Mesenchymal stem cell (in vitro differentiated cells and primary cell): ENCODE data around the gene TEX10.
A peak's percentile ranks its signal among the peaks of the same experiment; 100 is the strongest.

Source experiments
- DNase-seq: peaks from one replicate; pipeline ENCODE4 v3.0.0-alpha.2; 2013
- H2AFZ ChIP-seq: one replicate; pipeline ENCODE4 v1.6.1; 2013; ENCODE audit warnings: low read depth, mild to moderate bottlenecking, control low read depth, inconsistent platforms, low read length, moderate library complexity
- H2AK5ac ChIP-seq: 2 replicates; pipeline ENCODE4 v1.6.1; 2013; ENCODE audit warnings: low read length, moderate library complexity, mild to moderate bottlenecking, inconsistent platforms; ENCODE audit not compliant: severe bottlenecking
- H2BK120ac ChIP-seq: one replicate; pipeline ENCODE4 v1.6.1; 2013; ENCODE audit warnings: low read depth, mild to moderate bottlenecking, inconsistent platforms, low read length, moderate library complexity
- H2BK12ac ChIP-seq, 2 experiments: one replicate each; pipeline ENCODE4 v1.6.1; 2013; ENCODE audit warnings: inconsistent platforms in 2 of 2, low read length in 2 of 2, mild to moderate bottlenecking in 2 of 2, moderate library complexity in 2 of 2, control low read depth in 1 of 2
- H2BK15ac ChIP-seq: one replicate; pipeline ENCODE4 v1.6.1; 2013; ENCODE audit warnings: mild to moderate bottlenecking, low read depth, inconsistent platforms; ENCODE audit not compliant: poor library complexity, severe bottlenecking
- H2BK5ac ChIP-seq: 2 replicates; pipeline ENCODE4 v1.6.1; 2013; ENCODE audit warnings: low read depth, mild to moderate bottlenecking, low read length, control low read depth, inconsistent platforms; ENCODE audit not compliant: poor library complexity, severe bottlenecking
- H3K14ac ChIP-seq, 2 experiments: one replicate each; pipeline ENCODE4 v1.6.1; 2013; ENCODE audit warnings: inconsistent platforms in 2 of 2, low read length in 2 of 2, control low read depth in 1 of 2, mild to moderate bottlenecking in 1 of 2, moderate library complexity in 1 of 2
- H3K18ac ChIP-seq, 2 experiments: one replicate each; pipeline ENCODE4 v1.6.1; 2013; ENCODE audit warnings: inconsistent platforms in 2 of 2, low read length in 2 of 2, control low read depth in 1 of 2, low read depth in 1 of 2, mild to moderate bottlenecking in 1 of 2
- H3K23ac ChIP-seq, 2 experiments: one replicate each; pipeline ENCODE4 v1.6.1; 2013; ENCODE audit warnings: inconsistent platforms in 2 of 2, low read length in 2 of 2, mild to moderate bottlenecking in 2 of 2, moderate library complexity in 2 of 2, control low read depth in 1 of 2
- H3K27ac ChIP-seq: 2 replicates; pipeline ENCODE4 v1.5.1; 2013; ENCODE audit warnings: mild to moderate bottlenecking, moderate library complexity, low read length, control low read depth, inconsistent platforms; ENCODE audit not compliant: poor library complexity, severe bottlenecking
- H3K27me3 ChIP-seq, 2 experiments: 2 replicates each; pipeline versions ENCODE4 v1.6.1 to v1.7.0; 2013; ENCODE audit warnings: low read length in 2 of 2, mild to moderate bottlenecking in 2 of 2, moderate library complexity in 2 of 2, control low read depth in 1 of 2, inconsistent platforms in 1 of 2; ENCODE audit not compliant: control insufficient read depth in 1 of 2, insufficient read depth in 1 of 2
- H3K36me3 ChIP-seq, 2 experiments: 2 replicates each; pipeline versions ENCODE4 v1.6.1 to v1.7.0; 2013; ENCODE audit warnings: low read length in 2 of 2, control low read depth in 1 of 2, inconsistent platforms in 1 of 2, low read depth in 1 of 2, mild to moderate bottlenecking in 1 of 2; ENCODE audit not compliant: insufficient read depth in 2 of 2, control insufficient read depth in 1 of 2
- H3K4ac ChIP-seq, 2 experiments: one replicate each; pipeline ENCODE4 v1.6.1; 2013; ENCODE audit warnings: inconsistent platforms in 2 of 2, low read length in 2 of 2, mild to moderate bottlenecking in 2 of 2, moderate library complexity in 2 of 2, control low read depth in 1 of 2, low read depth in 1 of 2
- H3K4me1 ChIP-seq: 2 replicates; pipeline ENCODE4 v1.6.1; 2013; ENCODE audit warnings: low read depth, low read length, control low read depth; ENCODE audit not compliant: control insufficient read depth, insufficient read depth
- H3K4me2 ChIP-seq: 2 replicates; pipeline ENCODE4 v1.6.1; 2013; ENCODE audit warnings: low read length, mild to moderate bottlenecking, inconsistent platforms; ENCODE audit not compliant: poor library complexity, severe bottlenecking
- H3K4me3 ChIP-seq, 2 experiments: 2 replicates each; pipeline versions ENCODE4 v1.5.1 to v1.7.0; 2013; ENCODE audit warnings: low read length in 2 of 2, mild to moderate bottlenecking in 2 of 2, control low read depth in 1 of 2, low read depth in 1 of 2; ENCODE audit not compliant: insufficient read depth in 1 of 2
- H3K79me1 ChIP-seq: replicated peaks from 2 replicates; pipeline ENCODE4 v1.6.1; 2013; ENCODE audit warnings: mild to moderate bottlenecking, control low read depth, low read length, inconsistent platforms; ENCODE audit not compliant: poor library complexity, severe bottlenecking
- H3K9ac ChIP-seq: 2 replicates; pipeline ENCODE4 v1.7.0; 2013; ENCODE audit warnings: mild to moderate bottlenecking, low read length, moderate library complexity
- H3K9me3 ChIP-seq: 2 replicates; pipeline ENCODE4 v1.7.0; 2013; ENCODE audit warnings: mild to moderate bottlenecking, low read length; ENCODE audit not compliant: control insufficient read depth
- H4K8ac ChIP-seq: one replicate; pipeline ENCODE4 v1.6.1; 2013; ENCODE audit warnings: inconsistent platforms, mild to moderate bottlenecking, low read length, moderate library complexity
- H4K91ac ChIP-seq: one replicate; pipeline ENCODE4 v1.6.1; 2013; ENCODE audit warnings: mild to moderate bottlenecking, low read length, inconsistent platforms
- WGBS: methylation state at CpG from one replicate; pipeline ENCODE4 v1.1.7; 2013; ENCODE audit warnings: mixed read lengths; 5-methylcytosine and 5-hydroxymethylcytosine counted together

Gene TEX10

GRCh38 chr9:100357501-100357900 is 4.8 kb upstream of the TEX10 start:
- Histone ChIP-seq H2BK120ac (no peak overlapping the region), H3K27ac (no peak overlapping the region), H4K8ac (no peak overlapping the region), H3K9ac (no peak overlapping the region), H2AK5ac (no peak overlapping the region), H2BK15ac (no peak overlapping the region), H3K79me1 (peaks cover 6% of the 10 kb centered on the region), H3K18ac (no peak overlapping the region), H3K27me3 (no peaks in the 10 kb centered on the region), H4K91ac (no peak overlapping the region), H2BK5ac (no peak overlapping the region), H3K4me3 (no peak overlapping the region), H3K4me2 (no peak overlapping the region), H3K14ac (no peak overlapping the region), H2BK12ac (no peak overlapping the region), H3K36me3 (no peaks in the 10 kb centered on the region), H3K9me3 (no peaks in the 10 kb centered on the region), H3K23ac (no peak overlapping the region), H3K4me1 (no peaks in the 10 kb centered on the region), H2AFZ (no peak overlapping the region), H3K4ac (no peak overlapping the region)
- 73% methylated on average over 1 of the region's 1 CpG for WGBS
- DNase-seq, result no peak

GRCh38 chr9:100355561-100355960 is 2.8 kb upstream of the TEX10 start:
- no peaks in the 10 kb centered on the region for H3K27me3 ChIP-seq
- no peak overlapping the region for H4K91ac ChIP-seq
- no peak overlapping the region for H3K14ac ChIP-seq
- no peaks in the 10 kb centered on the region for H3K9me3 ChIP-seq
- no peak overlapping the region for H2AFZ ChIP-seq
- H3K4ac ChIP-seq, result no peak overlapping the region
- H2BK120ac ChIP-seq, result no peak overlapping the region
- no peak overlapping the region for H3K27ac ChIP-seq
- peaks cover 6% of the 10 kb centered on the region for H3K79me1 ChIP-seq
- peak; percentile 9 for DNase-seq
- no peak overlapping the region for H3K18ac ChIP-seq
- no peaks in the 10 kb centered on the region for H3K4me1 ChIP-seq
- H4K8ac ChIP-seq, result no peak overlapping the region
- H3K9ac ChIP-seq, result no peak overlapping the region
- no peak overlapping the region for H3K4me3 ChIP-seq
- no peak overlapping the region for H3K23ac ChIP-seq
- H2AK5ac ChIP-seq, result no peak overlapping the region
- H2BK5ac ChIP-seq, result no peak overlapping the region
- H2BK15ac ChIP-seq, result no peak overlapping the region
- no peak overlapping the region for H3K4me2 ChIP-seq
- 100% methylated on average over 2 of the region's 2 CpGs for WGBS
- H3K36me3 ChIP-seq, result no peaks in the 10 kb centered on the region
- H2BK12ac ChIP-seq, result no peak overlapping the region

GRCh38 chr9:100354121-100354800 is 1.5 kb upstream of the TEX10 start:
- Histone ChIP-seq H3K9me3 (no peaks in the 10 kb centered on the region), H3K27me3 (no peaks in the 10 kb centered on the region), H2BK12ac (no peak overlapping the region), H2BK120ac (no peak overlapping the region), H3K4me2 (no peak overlapping the region), H3K23ac (no peak overlapping the region), H3K4me1 (no peaks in the 10 kb centered on the region), H3K79me1 (peaks cover 6% of the 10 kb centered on the region), H2BK15ac (no peak overlapping the region), H3K4ac (no peak overlapping the region), H3K27ac (no peak overlapping the region), H3K14ac (no peak overlapping the region), H2AK5ac (no peak overlapping the region), H2BK5ac (no peak overlapping the region), H4K8ac (no peak overlapping the region), H4K91ac (no peak overlapping the region), H3K18ac (no peak overlapping the region), H3K36me3 (no peaks in the 10 kb centered on the region), H2AFZ (no peak overlapping the region), H3K4me3 (peak overlapping the region in 1 of 2 experiments; percentile 94), H3K9ac (no peak overlapping the region)
- no peak for DNase-seq
- 100% methylated on average over 2 of the region's 2 CpGs for WGBS

GRCh38 chr9:100352201-100352726 is 478 bp downstream of the TEX10 start:
- Histone ChIP-seq H2BK15ac (no peak overlapping the region), H3K4me1 (peaks cover 2% of the 10 kb centered on the region), H2AK5ac (no peak overlapping the region), H2BK5ac (peak overlapping the region; percentile 36), H3K14ac (peak overlapping the region; percentile 26 to 84), H3K27ac (peak overlapping the region; percentile 3), H3K27me3 (no peaks in the 10 kb centered on the region), H4K8ac (peak overlapping the region; percentile 35), H3K36me3 (peaks cover 3 to 6% of the 10 kb centered on the region in 2 experiments), H3K4me2 (peak overlapping the region; percentile 82), H2AFZ (peak overlapping the region; percentile 48), H4K91ac (peak overlapping the region; percentile 34), H3K23ac (peak overlapping the region in 1 of 2 experiments; percentile 1), H3K4ac (peak overlapping the region; percentile 57 to 87), H3K4me3 (peak overlapping the region; percentile 90 to 94), H3K18ac (peak overlapping the region; percentile 46 to 81), H3K9me3 (no peaks in the 10 kb centered on the region), H3K79me1 (peaks cover 5% of the 10 kb centered on the region), H2BK120ac (peak overlapping the region; percentile 77), H2BK12ac (peak overlapping the region in 1 of 2 experiments; percentile 22), H3K9ac (peak overlapping the region; percentile 92)
- WGBS, result 2% methylated on average over 38 of the region's 43 CpGs
- DNase-seq, result peak; percentile 46
